Smooth muscle cell (in vitro differentiated cells): ENCODE data around the gene IKZF2. TPM values are rescaled to one million over a fixed set of nuclear protein-coding genes. Genes with fewer than 3 reads are reported as not detected.

Experiments used
- DNase-seq: peaks from one replicate; lab custom pipeline; 2025; ENCODE audit not compliant: unreplicated experiment; lab: John Stamatoyannopoulos, UW
- H2AFZ ChIP-seq: fragments of 200-600 bp; sonication (generic); 2 replicates; pipeline ENCODE4 v1.6.0; 2016; ENCODE audit warnings: antibody characterized with exemption, low read depth, mild to moderate bottlenecking
- H3F3A ChIP-seq: fragments of 200-600 bp; sonication (generic); 2 replicates; pipeline ENCODE4 v1.6.0; 2017; ENCODE audit warnings: antibody characterized with exemption, low read depth
- H3K27ac ChIP-seq: fragments of 200-600 bp; sonication (generic); 2 replicates; pipeline ENCODE4 v1.5.1; 2016; ENCODE audit warnings: low read depth, mild to moderate bottlenecking
- H3K27me3 ChIP-seq: fragments of 200-600 bp; sonication (generic); 2 replicates; pipeline ENCODE4 v1.6.1; 2016; ENCODE audit warnings: low read depth, mild to moderate bottlenecking
- H3K36me3 ChIP-seq: fragments of 200-600 bp; sonication (generic); 2 replicates; pipeline ENCODE4 v1.5.1; 2016; ENCODE audit warnings: low read depth
- H3K4me1 ChIP-seq: fragments of 200-600 bp; sonication (generic); 2 replicates; pipeline ENCODE4 v1.5.1; 2016; ENCODE audit warnings: low read depth
- H3K4me2 ChIP-seq: fragments of 200-600 bp; sonication (generic); 2 replicates; pipeline ENCODE4 v1.6.0; 2016; ENCODE audit warnings: mild to moderate bottlenecking
- H3K4me3 ChIP-seq: fragments of 200-600 bp; sonication (generic); 2 replicates; pipeline ENCODE4 v1.5.1; 2016; ENCODE audit warnings: mild to moderate bottlenecking
- H3K79me2 ChIP-seq: fragments of 200-600 bp; sonication (generic); 2 replicates; pipeline ENCODE4 v1.6.0; 2016; ENCODE audit warnings: low read depth, mild to moderate bottlenecking
- H3K9ac ChIP-seq: fragments of 200-600 bp; sonication (generic); 2 replicates; pipeline ENCODE4 v1.6.0; 2016; ENCODE audit warnings: low read depth
- H3K9me3 ChIP-seq: fragments of 200-600 bp; sonication (generic); replicated peaks from 2 replicates; pipeline ENCODE4 v1.5.1; 2016; ENCODE audit warnings: low read depth
- H4K20me1 ChIP-seq: fragments of 200-600 bp; sonication (generic); 2 replicates; pipeline ENCODE4 v1.6.0; 2016; ENCODE audit warnings: low read depth
- CTCF ChIP-seq: fragments of 200-600 bp; sonication (generic); IDR thresholded peaks from 2 replicates; pipeline ENCODE4 v1.5.1; 2017; ENCODE audit warnings: borderline replicate concordance, mild to moderate bottlenecking, antibody characterized with exemption; ENCODE audit not compliant: insufficient read depth, poor library complexity, severe bottlenecking
- WGBS: methylation state at CpG from one replicate; pipeline ENCODE4 v1.1.7; 2016; ENCODE audit warnings: low lambda C conversion rate; 5-methylcytosine and 5-hydroxymethylcytosine counted together
- polyA plus RNA-seq: library from polyadenylated mRNA; unstranded; fragments of >200 nt; fragmentation: Nextera tagmentation; extraction: Ambion mirVana; gene quantifications from 2 replicates; pipeline ENCODE4 v1.2.1, GENCODE V29; 2016
- total RNA-seq: library from RNA; depleted of rRNA; stranded (reverse); fragments of >200 nt; gene quantifications from 2 replicates; pipeline ENCODE4 v1.2.3, GENCODE V29; 2014

IKZF2 gene
- total and polyA plus RNA-seq, 2 experiments from 2014 or later, result 0.69 to 16.5 TPM

GRCh38 chr2:212962691-212963090, 188.7 kb downstream of the IKZF2 start:
- no peak overlapping the region for H2AFZ ChIP-seq
- no peak for TF ChIP-seq CTCF
- no peak overlapping the region for H3K4me2 ChIP-seq
- no peaks in the 10 kb centered on the region for H3K79me2 ChIP-seq
- H3K4me1 ChIP-seq, result peaks cover 2% of the 10 kb centered on the region
- H3K27ac ChIP-seq, result no peak overlapping the region
- no peaks in the 10 kb centered on the region for H3K27me3 ChIP-seq
- H3K4me3 ChIP-seq, result no peak overlapping the region
- no peaks in the 10 kb centered on the region for H3K9me3 ChIP-seq
- H3K9ac ChIP-seq, result no peak overlapping the region
- DNase-seq, result no peak
- no peaks in the 10 kb centered on the region for H4K20me1 ChIP-seq
- H3F3A ChIP-seq, result no peaks in the 10 kb centered on the region
- no peaks in the 10 kb centered on the region for H3K36me3 ChIP-seq
- 77% methylated on average over 1 of the region's 1 CpG for WGBS

- Histone ChIP-seq H4K20me1 (no peaks in the 10 kb centered on the region), H3F3A (no peaks in the 10 kb centered on the region), H3K27me3 (no peaks in the 10 kb centered on the region), H3K27ac (no peak overlapping the region), H2AFZ (no peak overlapping the region), H3K4me3 (no peak overlapping the region), H3K4me1 (no peaks in the 10 kb centered on the region), H3K36me3 (no peaks in the 10 kb centered on the region), H3K9me3 (no peaks in the 10 kb centered on the region), H3K4me2 (no peak overlapping the region), H3K9ac (no peak overlapping the region), H3K79me2 (no peaks in the 10 kb centered on the region)
- no peak for TF ChIP-seq CTCF
- 70% methylated on average over 1 of the region's 1 CpG for whole genome bisulfite sequencing
- DNase-seq, result no peak
Observed at GRCh38 chr2:212961255-212961654, 190.2 kb downstream of the IKZF2 start.

GRCh38 chr2:212960336-212960735, 191.1 kb downstream of the IKZF2 start:
- Histone ChIP-seq H3K4me2 (no peak overlapping the region), H4K20me1 (no peaks in the 10 kb centered on the region), H3F3A (no peaks in the 10 kb centered on the region), H3K4me1 (no peaks in the 10 kb centered on the region), H3K36me3 (no peaks in the 10 kb centered on the region), H2AFZ (no peak overlapping the region), H3K9me3 (no peaks in the 10 kb centered on the region), H3K9ac (no peak overlapping the region), H3K4me3 (no peak overlapping the region), H3K79me2 (no peaks in the 10 kb centered on the region), H3K27me3 (no peaks in the 10 kb centered on the region), H3K27ac (no peak overlapping the region)
- no peak for DNase-seq
- 89% methylated on average over 2 of the region's 2 CpGs for WGBS
- no peak for TF ChIP-seq CTCF

GRCh38 chr2:212959471-212960117, 191.8 kb downstream of the IKZF2 start:
- WGBS, result 70% methylated on average over 1 of the region's 1 CpG
- TF ChIP-seq CTCF, result no peak

More at GRCh38 chr2:212959471-212960117, 191.8 kb downstream of the IKZF2 start:
- no peaks in the 10 kb centered on the region for H3K79me2 ChIP-seq
- H3K4me2 ChIP-seq, result peak overlapping the region; percentile 48
- H3K9ac ChIP-seq, result no peak overlapping the region
- no peaks in the 10 kb centered on the region for H3K9me3 ChIP-seq
- no peaks in the 10 kb centered on the region for H4K20me1 ChIP-seq
- H3K27me3 ChIP-seq, result no peaks in the 10 kb centered on the region
- no peak overlapping the region for H2AFZ ChIP-seq
- no peak overlapping the region for H3K4me3 ChIP-seq
- no peak for DNase-seq
- no peaks in the 10 kb centered on the region for H3K36me3 ChIP-seq
- H3K4me1 ChIP-seq, result no peaks in the 10 kb centered on the region
- H3F3A ChIP-seq, result no peaks in the 10 kb centered on the region
- H3K27ac ChIP-seq, result peak overlapping the region; percentile 39
